Activated CD4-positive, alpha-beta T cell treated with anti-CD3 and anti-CD28 coated beads, Interleukin-2, Interleukin-6, amounts not matched to agents 100 ng/mL and 50 ng/mL, durations not matched to agents 16 hours and 8 hours (primary cell): ENCODE results near the gene WASF3.

Source experiments
- DNase-seq: peaks from one replicate; pipeline ENCODE4 v3.0.0-alpha.2; 2020

The WASF3 gene

DNA sequence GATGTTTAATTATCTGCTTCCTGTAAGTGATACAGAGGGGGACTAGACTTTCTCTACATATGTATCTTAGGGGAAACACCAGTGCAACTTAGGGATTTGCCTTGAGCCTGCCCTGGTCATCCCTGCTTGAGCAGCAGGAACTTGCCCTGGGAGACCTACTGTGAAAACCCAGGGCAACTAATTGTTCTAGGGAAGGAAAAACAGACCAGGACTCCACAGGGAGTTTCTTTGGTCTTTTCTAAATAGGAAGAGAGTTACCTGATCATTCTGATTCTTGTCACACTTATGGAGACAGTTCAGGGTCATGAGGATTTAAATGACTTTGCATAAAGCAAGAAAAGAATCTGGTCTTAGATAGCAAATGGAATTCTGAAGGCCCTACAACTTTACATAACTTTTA lies 89.1 kb downstream of the WASF3 start:
- DNase-seq, result no peak

DNA sequence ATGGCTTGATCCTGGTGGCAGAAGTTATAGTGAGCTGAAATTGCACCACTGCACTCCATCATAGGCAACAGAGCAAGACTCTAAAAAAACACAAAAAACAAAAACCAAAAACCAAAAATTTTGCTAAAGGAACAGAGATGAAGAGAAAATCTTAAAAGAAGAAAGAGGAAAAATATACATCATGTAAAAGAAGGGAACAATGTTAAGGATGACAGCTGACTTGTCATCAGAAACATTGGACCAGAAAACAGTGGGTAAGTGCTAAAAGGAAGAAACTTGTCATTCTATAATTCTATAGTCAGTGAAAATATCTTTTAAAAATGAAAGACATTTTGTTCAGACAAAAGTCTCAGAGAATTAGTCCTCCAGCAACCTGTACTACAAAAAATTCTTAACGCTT lies 93.8 kb downstream of the WASF3 start:
- DNase-seq, result no peak

DNA sequence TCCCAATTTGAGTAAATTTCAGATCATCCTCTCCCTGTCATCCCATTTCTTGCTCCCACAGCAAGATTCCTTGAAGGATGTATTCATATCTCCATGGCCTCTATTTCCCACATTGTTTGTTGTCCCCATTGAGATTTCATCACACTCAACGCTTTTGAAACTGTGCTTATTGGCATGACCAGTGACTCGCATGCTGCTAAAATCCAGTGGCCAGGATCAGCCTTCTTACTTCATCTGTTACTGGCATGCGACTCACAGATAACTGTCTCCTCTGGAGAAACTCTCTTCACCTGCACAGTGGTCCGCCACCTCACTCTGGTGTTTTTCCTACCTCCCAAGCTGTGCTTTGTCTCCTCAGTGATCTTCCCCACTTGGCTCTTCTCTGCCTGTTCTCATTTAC lies 95.8 kb downstream of the WASF3 start:
- DNase-seq, result no peak

DNA sequence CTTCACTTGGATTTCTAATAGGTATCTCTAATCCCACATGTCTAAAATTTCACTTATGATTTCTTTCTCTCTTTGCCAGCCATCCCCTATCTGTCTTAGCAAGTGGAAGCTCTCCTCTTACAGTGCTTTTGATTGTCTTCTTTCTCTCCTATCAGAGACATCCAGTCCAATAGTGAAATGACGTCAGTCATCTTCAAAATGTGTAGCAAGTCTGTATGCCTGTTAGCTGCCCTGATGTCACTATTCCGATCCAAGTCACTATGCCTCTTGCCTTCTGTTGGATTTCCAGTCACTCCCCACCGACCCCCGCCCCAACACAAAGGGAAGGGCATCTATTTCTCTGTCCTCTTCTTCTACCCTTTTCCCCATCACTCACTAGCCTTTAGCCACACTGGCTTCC lies 96.4 kb downstream of the WASF3 start:
- no peak for DNase-seq

DNA sequence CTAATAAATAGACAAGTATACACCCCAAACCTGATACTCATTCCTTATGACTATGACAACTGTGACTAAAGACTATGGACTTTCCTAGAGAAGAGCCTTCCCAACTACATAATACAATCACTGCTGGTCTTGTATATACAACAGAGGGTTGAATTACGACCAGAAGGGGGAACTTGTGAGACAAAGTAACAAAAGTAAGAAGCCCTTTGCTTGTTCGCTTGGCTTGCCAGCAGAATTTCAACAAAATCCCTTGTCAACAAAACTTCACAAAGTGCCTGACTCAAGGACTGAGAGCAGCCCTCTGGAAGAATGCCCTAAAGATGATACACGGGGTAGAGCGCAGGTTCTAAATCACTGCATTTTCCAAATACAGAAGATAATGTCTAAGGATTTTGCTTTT lies 99.4 kb downstream of the WASF3 start:
- no peak for DNase-seq

DNA sequence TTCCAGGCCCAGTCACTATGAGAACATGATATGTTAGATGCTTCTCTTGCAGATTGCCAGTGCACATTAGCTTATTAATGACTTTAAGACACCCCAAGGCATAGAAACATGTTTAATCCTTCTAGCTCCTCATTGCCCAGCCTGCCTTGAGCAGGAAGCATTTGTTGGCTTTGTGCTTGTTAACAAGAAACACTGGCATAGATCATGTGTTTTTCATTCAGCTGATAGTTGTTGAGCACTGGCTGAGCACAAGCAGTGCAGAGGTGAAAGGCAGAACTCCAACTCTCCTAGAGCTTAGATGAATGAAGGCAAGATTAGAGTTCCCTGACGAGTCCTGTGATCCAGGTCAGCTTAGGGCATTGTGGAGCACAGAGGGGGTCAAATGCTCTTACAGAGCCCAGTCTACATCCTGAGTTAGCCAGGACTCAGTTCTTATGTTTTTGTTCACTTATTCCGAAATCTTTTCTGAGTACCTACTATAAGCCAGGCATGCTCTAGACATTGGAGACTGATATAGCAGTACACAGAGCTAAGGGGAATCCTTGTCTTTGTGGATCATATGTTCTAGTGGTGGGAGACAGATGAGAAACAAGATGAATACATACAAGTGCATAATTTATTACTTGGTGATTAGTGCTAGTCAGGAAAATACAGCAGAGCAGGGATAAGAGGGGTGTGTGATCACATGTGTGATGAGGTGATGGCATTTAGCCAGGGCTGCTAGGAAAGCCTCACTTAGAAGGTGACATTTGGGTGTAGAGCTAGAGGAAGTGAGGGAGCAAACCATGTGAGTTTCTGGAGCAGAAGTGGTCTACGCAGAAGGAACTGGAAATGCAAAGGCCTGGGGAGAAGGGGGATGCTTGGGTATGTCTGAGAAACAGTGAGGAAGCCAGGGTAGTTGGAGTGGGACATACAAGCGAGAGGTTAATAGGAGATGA lies 101.2 kb downstream of the WASF3 start:
- DNase-seq, result no peak

DNA sequence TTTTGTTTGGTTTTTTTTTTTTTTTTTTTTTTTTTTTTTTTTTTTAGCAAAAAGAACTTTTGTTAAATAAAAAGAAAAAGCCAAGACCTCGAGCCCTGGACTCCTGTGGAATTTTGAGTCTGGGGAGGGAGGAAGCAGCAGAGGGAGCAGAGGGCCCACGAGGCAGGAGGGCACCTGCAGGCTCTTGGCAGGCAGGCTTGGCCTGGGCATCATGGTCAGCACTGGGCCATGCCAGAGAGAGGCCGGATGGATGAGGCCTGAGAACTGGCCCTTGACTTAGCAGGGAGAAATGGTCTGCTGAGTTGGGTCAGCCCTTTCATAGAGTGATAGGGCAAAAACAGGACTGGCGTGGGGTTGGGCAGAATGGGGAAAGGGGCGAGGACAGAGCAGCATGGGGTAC lies 102.7 kb downstream of the WASF3 start:
- no peak for DNase-seq

DNA sequence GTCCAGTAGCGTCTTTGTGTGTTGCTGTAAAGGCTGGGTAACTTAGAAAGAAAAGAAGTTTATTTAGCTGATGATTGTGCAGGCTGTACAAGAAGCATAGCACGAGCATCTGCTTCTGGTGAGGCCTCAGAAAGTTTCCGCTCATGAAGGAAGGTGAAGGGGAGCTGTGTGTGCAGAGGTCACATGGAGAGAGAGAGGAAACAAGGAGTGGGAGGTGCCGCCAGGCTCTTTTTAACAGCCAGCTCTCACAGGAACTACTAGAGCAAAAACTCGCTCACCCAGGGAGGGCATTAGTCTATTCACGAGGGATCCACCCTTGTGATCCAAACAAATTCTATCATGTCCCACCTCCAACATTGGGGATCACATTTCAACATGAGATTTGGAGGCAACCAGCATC lies 103.3 kb downstream of the WASF3 start:
- no peak for DNase-seq

DNA sequence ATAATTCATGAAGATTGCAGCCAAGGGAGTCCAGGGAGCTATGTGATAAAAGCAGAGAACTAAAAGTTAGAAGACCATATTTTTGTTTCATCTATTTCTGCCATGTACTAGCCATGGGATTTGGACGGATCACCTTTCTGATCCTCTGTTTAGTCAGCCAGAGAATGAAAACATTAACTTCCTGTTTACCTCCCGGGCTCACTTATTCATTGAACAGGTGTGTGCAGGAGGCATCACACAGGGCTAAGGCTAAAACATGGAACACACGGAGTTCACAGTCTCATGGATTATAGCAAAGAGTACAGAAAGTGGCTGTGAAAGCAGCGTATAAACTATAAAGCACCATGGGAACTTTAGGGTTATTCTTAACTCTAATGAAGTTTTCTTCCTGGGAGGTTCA lies 106.3 kb downstream of the WASF3 start:
- no peak for DNase-seq

DNA sequence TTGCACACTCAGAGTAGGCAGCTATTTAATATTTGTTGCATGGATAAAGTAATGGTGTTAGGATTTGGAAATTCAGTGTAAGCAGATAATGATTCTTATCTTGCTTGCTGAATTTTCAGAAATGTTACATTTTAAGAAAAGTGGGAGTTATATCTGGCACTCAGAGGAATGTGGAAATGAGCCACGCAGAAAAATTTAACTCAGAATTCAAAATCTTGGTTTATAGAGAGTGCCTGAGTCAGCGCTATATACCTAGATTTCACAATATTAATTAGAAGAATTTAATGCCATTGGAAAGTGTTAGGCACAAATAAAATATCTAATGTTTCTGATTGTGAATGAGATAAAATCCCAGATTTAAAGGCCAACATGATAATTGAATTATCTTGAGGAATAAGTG lies 106.8 kb downstream of the WASF3 start:
- DNase-seq, result no peak

DNA sequence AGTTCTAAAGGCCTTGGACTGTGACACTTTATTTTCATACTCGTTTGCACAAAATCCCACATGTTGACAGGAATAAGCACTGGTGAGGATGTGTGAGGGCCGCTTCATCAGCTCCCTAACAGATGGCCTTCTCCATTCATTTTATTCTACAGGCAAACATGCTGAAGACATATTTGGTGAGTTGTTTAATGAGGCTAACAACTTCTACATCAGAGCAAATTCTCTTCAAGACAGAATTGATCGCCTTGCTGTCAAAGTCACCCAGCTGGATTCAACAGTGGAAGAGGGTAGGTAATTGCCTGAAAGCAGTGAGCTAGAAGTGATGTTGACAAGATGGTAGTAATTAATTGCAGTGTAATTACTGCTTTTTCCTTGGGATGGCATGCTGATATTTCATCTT lies 107.4 kb downstream of the WASF3 start:
- DNase-seq, result no peak

DNA sequence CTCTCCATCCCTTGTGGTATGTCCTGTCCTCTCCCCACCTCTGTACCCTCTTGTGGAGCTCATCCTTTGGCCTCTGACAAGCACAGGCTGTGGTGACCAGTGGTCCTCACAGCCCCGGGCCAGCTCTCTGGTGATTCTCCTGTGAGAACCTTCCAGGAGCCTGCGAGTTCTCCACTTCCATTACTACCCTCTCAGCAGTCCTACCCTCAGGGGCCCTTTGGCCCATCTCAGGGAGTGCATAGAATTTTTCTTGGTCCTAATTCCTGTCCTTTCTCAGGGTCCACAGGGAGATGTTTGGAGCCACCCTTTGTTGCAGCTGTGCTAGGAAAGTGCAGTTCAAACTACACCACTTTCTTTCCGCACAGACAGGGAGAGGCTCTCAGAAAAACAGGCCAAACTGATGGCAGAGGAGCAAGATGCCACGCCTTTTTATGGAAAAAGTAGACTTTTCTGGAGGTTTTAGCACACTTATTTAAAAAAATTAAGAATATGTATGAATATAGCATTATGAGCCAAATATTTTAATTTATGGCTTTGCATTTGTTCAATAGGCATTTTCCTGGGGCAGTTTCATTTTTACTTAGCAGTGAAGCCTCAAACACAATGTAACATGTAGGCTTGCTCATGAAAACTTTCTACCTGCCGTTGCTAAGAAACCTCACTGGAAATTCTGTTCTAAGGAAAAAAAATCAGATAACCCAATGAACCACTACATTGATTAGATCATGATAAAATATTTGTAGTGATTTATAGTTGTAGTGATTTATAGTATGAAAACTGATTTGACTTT lies 111.1 kb downstream of the WASF3 start:
- DNase-seq, result no peak

DNA sequence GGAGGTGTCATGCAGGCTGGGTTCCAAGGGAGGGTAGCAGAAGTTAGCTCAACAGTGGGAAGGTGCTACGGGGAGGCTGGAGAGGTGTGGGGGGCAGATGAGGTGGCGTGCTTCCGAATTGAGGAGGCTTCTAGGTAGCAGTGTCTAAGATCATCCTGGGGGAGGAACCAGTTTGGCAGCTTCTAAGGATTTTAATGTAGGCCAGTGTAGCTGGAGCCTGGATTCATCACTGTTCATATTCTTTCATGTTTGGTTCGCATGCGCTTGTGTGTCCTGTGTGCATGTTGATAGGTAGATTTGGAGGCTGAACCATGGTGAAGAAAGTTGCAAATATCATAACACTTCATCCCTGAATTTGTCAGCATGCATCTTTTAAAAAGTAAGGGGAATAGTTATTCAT lies 116.4 kb downstream of the WASF3 start:
- DNase-seq, result no peak

DNA sequence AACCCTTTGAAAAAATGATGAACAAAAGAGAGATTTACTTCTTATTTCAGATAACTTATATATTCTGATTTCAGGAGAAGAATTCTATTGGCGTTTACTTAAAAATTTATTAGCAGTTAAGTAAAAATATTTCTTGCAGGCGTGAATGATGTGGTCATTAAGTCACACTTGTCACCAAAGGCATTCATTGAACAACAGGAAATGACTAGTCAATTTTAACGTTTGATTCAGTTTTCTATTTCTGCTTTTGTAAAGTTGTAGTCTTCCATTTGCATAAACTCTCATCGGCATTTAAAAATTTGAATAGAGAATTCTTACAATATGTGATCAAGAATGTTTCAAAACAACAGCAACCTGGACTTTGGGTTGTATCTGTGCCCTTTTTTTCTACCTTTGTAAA lies 119.7 kb downstream of the WASF3 start:
- no peak for DNase-seq

DNA sequence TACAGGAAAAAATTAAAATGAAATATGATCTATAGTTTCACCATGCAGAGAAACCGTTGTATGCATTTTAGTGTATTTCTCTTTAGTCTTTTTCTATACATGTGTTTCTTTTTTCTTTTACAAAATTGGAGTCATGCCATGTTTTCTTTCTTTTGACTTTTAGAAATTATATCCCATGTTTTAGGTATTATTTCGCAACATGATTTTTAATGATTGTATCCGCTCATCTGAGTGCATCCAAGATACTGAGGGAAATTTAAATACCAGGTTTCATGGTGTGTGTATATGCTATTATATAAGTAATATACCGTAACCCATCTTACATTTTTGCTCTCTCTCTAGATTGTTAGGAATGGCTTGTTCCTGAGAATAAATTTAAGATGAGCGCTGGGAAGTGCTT lies 120.8 kb downstream of the WASF3 start:
- DNase-seq, result no peak

DNA sequence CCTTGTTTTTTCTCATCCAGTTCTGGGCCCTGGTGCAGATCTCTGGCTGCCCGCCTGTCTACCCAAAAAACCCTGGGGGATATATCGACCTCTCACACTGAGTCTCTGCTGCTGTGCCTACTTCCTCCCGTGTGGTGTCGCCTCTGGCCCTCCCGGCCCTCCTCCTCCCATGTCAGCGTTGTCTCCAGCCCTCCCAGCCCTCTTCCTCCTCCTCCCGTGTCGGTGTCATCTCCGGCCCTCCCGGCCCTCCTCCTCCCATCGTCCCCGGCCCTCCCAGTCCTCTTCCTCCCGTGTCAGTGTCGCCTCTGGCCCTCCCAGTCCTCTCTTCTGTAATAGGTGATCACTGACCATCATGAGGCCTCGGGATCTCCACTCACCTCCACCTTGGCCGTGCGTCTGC lies 121.3 kb downstream of the WASF3 start:
- DNase-seq, result no peak

DNA sequence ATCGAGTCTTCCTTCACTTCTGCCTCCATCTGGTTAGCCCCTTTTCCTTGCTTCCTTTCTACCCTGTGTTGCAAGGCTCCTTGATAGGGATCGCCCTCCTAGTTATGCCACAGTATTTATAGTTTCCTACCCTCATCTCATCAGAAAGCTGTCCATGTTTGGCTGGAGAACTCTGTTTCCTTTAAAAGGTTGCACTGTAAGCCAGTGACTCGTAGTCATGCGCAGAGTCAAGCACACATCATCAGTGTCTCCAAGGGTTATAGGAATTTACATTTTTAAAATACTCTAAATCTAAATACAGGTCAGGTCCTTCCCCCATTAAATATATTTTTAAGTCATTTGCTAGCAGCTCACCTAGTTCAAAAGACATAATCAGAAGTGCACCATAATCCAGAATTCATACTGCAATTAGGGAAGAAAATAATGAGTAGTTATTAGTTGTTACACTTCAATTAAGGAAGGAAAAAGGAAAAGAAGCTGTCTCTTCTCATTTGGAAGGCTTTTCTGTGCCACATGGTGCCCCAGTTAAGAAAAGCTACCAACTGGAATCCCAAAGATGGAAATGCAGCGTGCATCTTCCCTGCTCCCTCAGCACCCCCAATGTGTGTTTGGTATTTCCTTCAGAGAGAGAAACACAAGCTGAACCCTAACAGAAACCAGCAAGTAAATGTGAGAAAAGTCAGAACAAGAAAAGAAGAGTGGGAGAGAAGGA lies 122.1 kb downstream of the WASF3 start:
- no peak for DNase-seq

DNA sequence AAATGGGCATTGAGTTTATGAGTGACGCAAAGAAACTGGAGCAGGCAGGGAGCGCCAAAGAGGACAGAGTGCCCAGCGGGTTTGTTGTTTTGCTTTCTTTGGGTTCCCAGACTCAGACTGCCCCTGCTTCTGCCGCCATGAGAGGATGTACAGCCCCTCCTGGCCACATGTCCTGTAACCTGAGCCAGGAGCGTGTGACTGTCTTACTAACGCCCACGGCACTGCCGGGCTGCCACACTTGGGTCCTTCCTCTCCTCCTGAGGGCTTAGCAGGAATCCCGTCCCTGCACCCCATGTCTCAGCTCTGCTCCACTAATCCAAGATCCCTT lies 122.6 kb downstream of the WASF3 start:
- no peak for DNase-seq

DNA sequence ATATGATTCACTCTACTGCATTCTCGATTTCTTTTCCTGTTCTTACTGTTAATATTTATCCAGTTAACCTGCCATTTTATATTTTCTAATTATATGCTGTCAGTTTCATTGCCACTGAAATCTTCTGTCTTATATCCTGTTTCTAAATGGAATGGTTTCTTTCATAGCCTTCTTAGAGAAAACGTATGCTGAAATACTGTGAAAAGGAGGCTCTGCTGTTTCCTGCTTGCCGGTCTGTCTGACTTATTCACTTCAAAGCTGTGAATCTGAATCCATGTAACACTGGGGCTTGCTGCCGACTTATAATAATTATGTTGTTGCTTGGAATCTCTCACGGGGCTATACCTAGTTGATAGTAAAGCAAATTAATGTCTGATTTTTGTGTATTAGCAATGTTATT lies 123.1 kb downstream of the WASF3 start:
- no peak for DNase-seq

DNA sequence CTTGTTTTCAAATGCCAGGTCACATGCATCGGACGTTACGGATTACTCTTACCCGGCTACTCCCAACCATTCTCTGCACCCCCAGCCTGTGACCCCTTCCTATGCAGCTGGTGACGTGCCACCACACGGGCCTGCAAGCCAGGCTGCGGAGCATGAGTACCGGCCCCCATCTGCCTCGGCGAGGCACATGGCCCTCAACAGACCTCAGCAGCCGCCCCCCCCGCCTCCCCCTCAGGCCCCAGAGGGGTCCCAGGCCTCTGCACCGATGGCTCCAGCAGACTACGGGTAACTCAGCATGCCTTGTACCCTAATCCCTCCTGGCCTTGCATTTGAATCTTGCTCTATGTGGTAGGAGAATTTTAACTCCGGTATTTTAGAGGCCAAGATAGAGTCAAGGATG lies 123.6 kb downstream of the WASF3 start:
- DNase-seq, result no peak

DNA sequence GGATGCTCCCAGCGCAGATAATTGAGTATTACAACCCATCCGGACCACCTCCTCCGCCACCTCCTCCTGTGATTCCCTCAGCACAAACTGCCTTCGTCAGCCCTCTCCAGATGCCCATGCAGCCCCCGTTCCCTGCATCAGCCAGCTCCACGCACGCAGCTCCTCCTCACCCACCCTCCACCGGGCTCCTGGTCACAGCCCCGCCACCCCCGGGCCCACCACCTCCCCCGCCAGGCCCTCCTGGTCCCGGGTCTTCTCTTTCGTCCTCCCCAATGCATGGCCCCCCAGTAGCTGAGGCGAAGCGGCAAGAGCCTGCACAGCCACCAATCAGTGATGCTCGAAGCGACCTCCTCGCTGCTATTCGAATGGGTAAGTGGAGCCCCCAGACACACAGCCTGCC lies 125.1 kb downstream of the WASF3 start:
- DNase-seq, result no peak

DNA sequence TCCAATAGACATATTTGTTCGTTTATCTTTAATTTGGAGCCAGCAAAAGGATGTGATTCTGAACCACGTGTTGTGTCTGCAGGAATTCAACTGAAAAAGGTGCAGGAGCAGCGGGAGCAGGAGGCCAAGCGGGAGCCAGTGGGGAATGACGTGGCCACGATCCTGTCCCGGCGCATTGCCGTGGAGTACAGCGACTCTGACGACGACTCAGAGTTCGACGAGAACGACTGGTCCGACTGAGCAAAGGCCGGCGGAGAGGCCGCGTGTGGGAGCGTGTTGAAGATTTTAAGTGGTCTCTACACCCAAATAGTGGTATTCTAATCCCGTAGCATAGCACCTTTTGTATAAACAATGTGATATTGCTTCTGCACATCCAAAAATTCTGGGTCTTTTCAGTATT lies 128.1 kb downstream of the WASF3 start:
- no peak for DNase-seq

DNA sequence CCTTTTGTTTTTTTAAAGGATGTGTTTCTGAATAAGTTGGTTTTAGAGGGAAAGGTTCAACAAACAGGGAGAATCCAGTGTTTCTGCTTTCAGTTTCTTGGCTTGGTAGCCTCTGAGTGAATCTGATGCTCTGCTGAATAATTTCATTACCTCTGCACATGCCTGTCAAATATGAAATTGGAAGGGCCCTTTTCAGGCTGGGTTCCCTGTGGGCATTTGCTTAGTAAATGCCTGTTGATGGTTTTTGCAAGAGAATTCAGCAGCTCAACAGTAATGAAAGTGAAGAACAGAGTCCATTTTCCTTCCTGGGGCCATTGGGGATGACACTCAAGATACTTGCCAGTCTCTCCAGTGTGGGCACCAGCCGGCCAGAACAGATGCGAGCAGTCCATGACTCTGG lies 128.8 kb downstream of the WASF3 start:
- DNase-seq, result no peak

DNA sequence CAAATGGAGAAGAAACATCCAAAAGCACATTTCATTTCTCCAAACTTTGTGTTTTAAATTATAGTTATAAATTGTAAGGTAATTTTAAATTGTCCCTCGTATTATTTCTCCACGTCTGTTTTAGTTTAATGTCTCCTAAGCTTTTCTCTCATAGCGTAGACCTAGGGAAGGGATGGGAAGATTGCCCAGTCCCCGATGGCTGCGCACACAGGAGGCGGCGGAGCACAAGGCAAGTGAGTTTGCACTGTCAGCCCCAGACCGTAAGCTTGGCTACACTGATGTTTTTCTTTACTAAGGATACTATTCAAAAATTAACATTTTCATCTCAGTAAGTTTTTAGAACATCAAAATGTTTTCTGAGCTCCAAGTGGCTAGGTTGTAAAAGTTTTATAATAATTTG lies 130.8 kb downstream of the WASF3 start:
- DNase-seq, result no peak
